CD14-positive monocyte (primary cell): Measurements from ENCODE around the gene RPTOR. TPM values are rescaled to one million over a fixed set of nuclear protein-coding genes. Genes with fewer than 3 reads are reported as not detected.

ENCODE experiments used
- DNase-seq, 3 donors: peaks; one replicate each; pipeline ENCODE4 v3.0.0-alpha.2; 2011 to 2022
- H2AFZ ChIP-seq: 2 replicates; pipeline ENCODE4 v1.6.0; 2012; ENCODE audit warnings: mild to moderate bottlenecking, low read depth, low read length, inconsistent platforms; ENCODE audit not compliant: insufficient read depth, poor library complexity, severe bottlenecking
- H3K27ac ChIP-seq, 2 donors: 1 replicate in 1 of 2; 2 replicates in 1 of 2; pipeline ENCODE4 v1.5.1; 2012 to 2013; ENCODE audit warnings: low read length in 2 of 2, control low read depth in 1 of 2, inconsistent platforms in 1 of 2, low read depth in 1 of 2, mild to moderate bottlenecking in 1 of 2
- H3K27me3 ChIP-seq, 2 donors: one replicate each; pipeline versions ENCODE4 v1.6.0 to v1.6.1; 2011 to 2013; ENCODE audit warnings: low read length in 2 of 2; ENCODE audit not compliant: control insufficient read depth in 2 of 2, insufficient read depth in 2 of 2
- H3K36me3 ChIP-seq, 2 donors: replicated peaks in 1 of 2; 1 replicate in 1 of 2; 2 replicates in 1 of 2; pipeline versions ENCODE4 v1.5.1 to v1.6.1; 2012 to 2013; ENCODE audit warnings: low read length in 2 of 2, control low read depth in 1 of 2, inconsistent platforms in 1 of 2, mild to moderate bottlenecking in 1 of 2; ENCODE audit not compliant: insufficient read depth in 2 of 2, control insufficient read depth in 1 of 2
- H3K4me1 ChIP-seq, 2 donors: 1 replicate in 1 of 2; 2 replicates in 1 of 2; pipeline versions ENCODE4 v1.5.1 to v1.6.1; 2012 to 2013; ENCODE audit warnings: low read length in 2 of 2, control low read depth in 1 of 2, inconsistent platforms in 1 of 2, mild to moderate bottlenecking in 1 of 2, moderate library complexity in 1 of 2; ENCODE audit not compliant: insufficient read depth in 2 of 2, control insufficient read depth in 1 of 2
- H3K4me2 ChIP-seq: replicated peaks from 2 replicates; pipeline ENCODE3; 2012; ENCODE audit warnings: low read length, moderate library complexity, mild to moderate bottlenecking; ENCODE audit not compliant: poor library complexity, severe bottlenecking; ENCODE audit errors: extremely low read depth
- H3K4me3 ChIP-seq, 3 experiments: fragments of 200-600 bp in 1 of 3; sonication (generic) in 1 of 3; replicated peaks in 1 of 3; 1 replicate in 2 of 3; 2 replicates in 1 of 3; pipeline ENCODE4 v1.5.1; 2011 to 2013; ENCODE audit warnings: low read length in 3 of 3, mild to moderate bottlenecking in 3 of 3, control low read depth in 2 of 3, low read depth in 2 of 3, inconsistent platforms in 1 of 3, moderate library complexity in 1 of 3
- H3K79me2 ChIP-seq: 2 replicates; pipeline ENCODE4 v1.6.0; 2012; ENCODE audit warnings: mild to moderate bottlenecking, control low read depth, inconsistent platforms, low read length, moderate library complexity; ENCODE audit not compliant: insufficient read depth
- H3K9ac ChIP-seq: 2 replicates; pipeline ENCODE4 v1.6.0; 2017; ENCODE audit warnings: low read length, mild to moderate bottlenecking; ENCODE audit not compliant: insufficient read depth, poor library complexity, severe bottlenecking
- H3K9me3 ChIP-seq, 2 donors: replicated peaks in 1 of 2; 1 replicate in 1 of 2; 2 replicates in 1 of 2; pipeline versions ENCODE4 v1.5.1 to v1.6.1; 2012 to 2013; ENCODE audit warnings: low read length in 2 of 2, control low read depth in 1 of 2; ENCODE audit not compliant: control insufficient read depth in 1 of 2, insufficient read depth in 1 of 2
- H4K20me1 ChIP-seq: 2 replicates; pipeline ENCODE4 v1.6.0; 2012; ENCODE audit warnings: mild to moderate bottlenecking, low read length, control low read depth, moderate library complexity; ENCODE audit not compliant: insufficient read depth
- H3K27ac Mint-ChIP-seq, 7 donors: one replicate each; pipeline ENCODE4 v1.8.0; 2020; ENCODE audit warnings: mild to moderate bottlenecking in 7 of 7, mixed read lengths in 7 of 7, moderate library complexity in 6 of 7, inconsistent platforms in 2 of 7
- H3K27me3 Mint-ChIP-seq, 3 donors: one replicate each; pipeline ENCODE4 v1.8.0; 2021 to 2022; ENCODE audit warnings: low read depth in 3 of 3, mild to moderate bottlenecking in 3 of 3, mixed read lengths in 3 of 3, moderate library complexity in 3 of 3, inconsistent platforms in 1 of 3
- H3K36me3 Mint-ChIP-seq, 2 donors: one replicate each; pipeline ENCODE4 v1.8.0; 2020; ENCODE audit warnings: mixed read lengths in 2 of 2, inconsistent platforms in 1 of 2, mild to moderate bottlenecking in 1 of 2
- H3K4me1 Mint-ChIP-seq: one replicate; pipeline ENCODE4 v1.8.0; 2020; ENCODE audit warnings: mild to moderate bottlenecking, mixed read lengths
- H3K4me3 Mint-ChIP-seq, 2 donors: one replicate each; pipeline ENCODE4 v1.8.0; 2020; ENCODE audit warnings: mild to moderate bottlenecking in 2 of 2, mixed read lengths in 2 of 2, moderate library complexity in 1 of 2
- H3K9me3 Mint-ChIP-seq, 7 donors: one replicate each; pipeline ENCODE4 v1.8.0; 2020 to 2022; ENCODE audit warnings: mixed read lengths in 7 of 7, mild to moderate bottlenecking in 6 of 7, moderate library complexity in 6 of 7, inconsistent platforms in 2 of 7
- CTCF ChIP-seq: fragments of 200-600 bp; IDR thresholded peaks from one replicate; pipeline ENCODE4 v1.8.0; 2022; ENCODE audit warnings: antibody characterized with exemption, mild to moderate bottlenecking
- WGBS: methylation state at CpG from one replicate; pipeline ENCODE4 v1.1.5; 2013; ENCODE audit warnings: missing lambda C conversion rate; ENCODE audit not compliant: insufficient coverage; 5-methylcytosine and 5-hydroxymethylcytosine counted together
- intact Hi-C, 2 donors: fragments of 100-400 bp; cut with micrococcal nuclease; formaldehyde crosslinking; loops; one replicate each; pipeline versions ENCODE4 v1.15.0 to v1.15.1; 2023
- polyA plus RNA-seq, 3 donors: library from polyadenylated mRNA; depleted of rRNA in 1 of 3; unstranded in 2 of 3; stranded (reverse) in 1 of 3; fragments of 300-500 nt in 2 of 3; fragments of >200 nt in 1 of 3; fragmentation: Illumina TruSeq in 2 of 3; gene quantifications; 1 replicate in 2 of 3; 2 replicates in 1 of 3; pipeline ENCODE4 v1.2.3, GENCODE V29; 2012 to 2021

Gene RPTOR
- polyA plus RNA-seq, 3 donors: 1.1 to 8.7 (median 2.6) TPM

GRCh38 chr17:81002409-81003361 is 458.0 kb downstream of the RPTOR start:
- H3K4me2 ChIP-seq: no peak overlapping the region

More at GRCh38 chr17:81002409-81003361, 458.0 kb downstream of the RPTOR start:
- Histone ChIP-seq H2AFZ (no peak overlapping the region), H3K79me2 (no peaks in the 10 kb centered on the region), H3K27ac (no peak overlapping the region), H3K4me1 (peaks cover 23 to 27% of the 10 kb centered on the region in 2 donors), H4K20me1 (peaks cover 4% of the 10 kb centered on the region), H3K36me3 (peaks cover 27 to 28% of the 10 kb centered on the region in 2 donors), H3K27me3 (peaks cover 15 to 44% of the 10 kb centered on the region in 2 donors), H3K4me3 (no peak overlapping the region), H3K9me3 (peaks cover 0 to 5% of the 10 kb centered on the region in 2 donors), H3K9ac (no peak overlapping the region)
- no peak for TF ChIP-seq CTCF
- Mint-ChIP-seq H3K27me3 (peaks cover 46 to 55% (median 49%) of the 10 kb centered on the region in 3 donors), H3K4me1 (peaks cover 35% of the 10 kb centered on the region), H3K27ac (no peak overlapping the region), H3K9me3 (peaks cover 0 to 16% (median 7%) of the 10 kb centered on the region in 7 donors), H3K4me3 (peak overlapping the region in 1 of 2 donors; percentile 79), H3K36me3 (peaks cover 27 to 29% of the 10 kb centered on the region in 2 donors)
- DNase-seq: no peak
- 31% methylated on average over 11 of the region's 21 CpGs for WGBS
- intact Hi-C loops: no loop called here
